AG09319 (cell line): ENCODE data around the gene ACKR4.
"Not testable (repeated sequence)": the region's sequence is repeated elsewhere in the genome, so short reads cannot be mapped to it uniquely, and the experiment has no call there.

ENCODE experiments used
- DNase-seq: peaks from one replicate; pipeline ENCODE4 v3.0.0-alpha.2; 2010; ENCODE audit warnings: low read depth; ENCODE audit errors: extremely low read depth
- CTCF ChIP-seq: IDR thresholded peaks from 2 replicates; pipeline ENCODE4 v1.5.1; 2011; ENCODE audit warnings: low read depth, mild to moderate bottlenecking, inconsistent platforms, low read length, moderate library complexity

ACKR4 gene

GRCh38 chr3:132595014-132595413, 2.1 kb upstream of the ACKR4 start:
- DNase-seq, result no peak
- no peak for TF ChIP-seq CTCF

GRCh38 chr3:132596326-132596725, 744 bp upstream of the ACKR4 start:
- TF ChIP-seq CTCF, result no peak
- DNase-seq, result no peak

- DNase-seq, result no peak
- no peak for TF ChIP-seq CTCF
Measured at GRCh38 chr3:132597660-132598059, 590 bp downstream of the ACKR4 start.

GRCh38 chr3:132598181-132598580, 1.1 kb downstream of the ACKR4 start:
- TF ChIP-seq CTCF, result no peak
- DNase-seq, result no peak

GRCh38 chr3:132600614-132601013, 3.5 kb downstream of the ACKR4 start:
- DNase-seq, result not testable (repeated sequence)

- DNase-seq, result no peak
- no peak for TF ChIP-seq CTCF
Measured at GRCh38 chr3:132605374-132605792, 8.3 kb downstream of the ACKR4 start.

GRCh38 chr3:132606085-132606484, 9.0 kb downstream of the ACKR4 start:
- no peak for TF ChIP-seq CTCF
- no peak for DNase-seq

GRCh38 chr3:132606620-132607019, 9.6 kb downstream of the ACKR4 start:
- not testable (repeated sequence) for DNase-seq

GRCh38 chr3:132615301-132615700, 18.2 kb downstream of the ACKR4 start:
- not testable (repeated sequence) for DNase-seq
